OCI-LY1 (cell line): ENCODE results near the gene NR2F1.

Experiments used
- CTCF ChIP-seq: fragments of 200-600 bp; sonication (generic), shearing (Covaris generic); IDR thresholded peaks from 2 replicates; pipeline ENCODE4 v1.5.1; 2017; ENCODE audit warnings: mild to moderate bottlenecking, antibody characterized with exemption, low read length, moderate library complexity, mixed read lengths
- EZH2 ChIP-seq: fragments of 200-600 bp; sonication (generic), shearing (Covaris generic); IDR thresholded peaks from 2 replicates; pipeline ENCODE4 v1.8.0; 2017; ENCODE audit warnings: borderline replicate concordance, mixed run types, mild to moderate bottlenecking, antibody characterized with exemption, low read length, moderate library complexity, mixed read lengths

GRCh38 chr5:93604644-93605515, 21.9 kb downstream of the NR2F1 start:
- TF ChIP-seq EZH2 (no peak), CTCF (no peak)
